SU-DHL-6 (cell line): ENCODE measurements around the gene RPP14.

ENCODE experiments used
- H2AFZ ChIP-seq: fragments of 200-600 bp; sonication (generic); 2 replicates; pipeline ENCODE4 v1.6.1; 2014; ENCODE audit warnings: low read depth, mild to moderate bottlenecking, moderate library complexity, mixed read lengths, antibody characterized with exemption, low read length; ENCODE audit not compliant: severe bottlenecking
- H3F3A ChIP-seq: fragments of 200-600 bp; shearing (Covaris generic); 2 replicates; pipeline ENCODE4 v1.6.0; 2016; ENCODE audit warnings: antibody characterized with exemption, mild to moderate bottlenecking; ENCODE audit not compliant: insufficient read depth
- H3K27ac ChIP-seq: fragments of 200-600 bp; sonication (generic); 2 replicates; pipeline ENCODE4 v1.5.1; 2016; ENCODE audit warnings: low read depth, mild to moderate bottlenecking, low read length, moderate library complexity, mixed read lengths
- H3K27me3 ChIP-seq: fragments of 200-600 bp; sonication (generic), shearing (Covaris generic); 2 replicates; pipeline ENCODE4 v1.6.0; 2014; ENCODE audit warnings: mild to moderate bottlenecking, low read length
- H3K36me3 ChIP-seq: fragments of 200-600 bp; sonication (generic); 2 replicates; pipeline ENCODE4 v1.6.1; 2014; ENCODE audit warnings: mild to moderate bottlenecking, low read length, mixed read lengths
- H3K4me2 ChIP-seq: fragments of 300-600, 200-600 bp; shearing (Covaris generic), sonication (generic); 2 replicates; pipeline ENCODE4 v1.6.0; 2014; ENCODE audit warnings: low read length, low read depth, mild to moderate bottlenecking; ENCODE audit not compliant: poor library complexity, severe bottlenecking
- H3K4me3 ChIP-seq: fragments of 200-600 bp; sonication (generic); 2 replicates; pipeline ENCODE4 v1.5.1; 2014; ENCODE audit warnings: antibody characterized with exemption, low read length, mild to moderate bottlenecking, mixed read lengths; ENCODE audit not compliant: insufficient read depth, poor library complexity, severe bottlenecking
- H3K79me2 ChIP-seq: fragments of 200-600 bp; sonication (generic); 2 replicates; pipeline ENCODE4 v1.6.1; 2014; ENCODE audit warnings: mild to moderate bottlenecking, low read length, moderate library complexity; ENCODE audit not compliant: insufficient read depth
- H3K9ac ChIP-seq: fragments of 200-600 bp; sonication (generic); 2 replicates; pipeline ENCODE4 v1.7.0; 2014; ENCODE audit warnings: mild to moderate bottlenecking, low read length
- H3K9me2 ChIP-seq: fragments of 200-600 bp; sonication (generic); replicated peaks from 2 replicates; pipeline ENCODE4 v1.6.1; 2014; ENCODE audit warnings: low read length; ENCODE audit not compliant: insufficient read depth
- H3K9me3 ChIP-seq: fragments of 200-600 bp; sonication (generic); 2 replicates; pipeline ENCODE4 v1.6.1; 2014; ENCODE audit warnings: low read length, mixed read lengths; ENCODE audit not compliant: insufficient read depth
- H4K20me1 ChIP-seq: fragments of 200-600 bp; sonication (generic); 2 replicates; pipeline ENCODE4 v1.6.1; 2014; ENCODE audit warnings: low read depth, mild to moderate bottlenecking, antibody characterized with exemption, low read length, moderate library complexity, mixed read lengths
- CTCF ChIP-seq: fragments of 200-600 bp; sonication (generic); IDR thresholded peaks from one replicate; pipeline ENCODE4 v1.5.1; 2017; ENCODE audit warnings: antibody characterized with exemption, mild to moderate bottlenecking, low read length, moderate library complexity; ENCODE audit not compliant: insufficient read depth, poor library complexity, severe bottlenecking
- EZH2phosphoT487 ChIP-seq: fragments of 200-600 bp; sonication (generic), shearing (Covaris generic); conservative IDR thresholded peaks from 2 replicates; pipeline ENCODE4 v1.6.1; 2018; ENCODE audit warnings: mild to moderate bottlenecking, antibody characterized with exemption, low read length, moderate library complexity, mixed read lengths

RPP14 gene

GRCh38 chr3:58305882-58306711 is at the start of gene RPP14, which contains the start of gene HTD2:
Gene RPP14, plus strand, starts transcription at chr3:58306245. Its CDS starts 4,085 bp downstream, at chr3:58310330.
Gene HTD2, plus strand, starts transcription at chr3:58306520. Its CDS starts 11,094 bp downstream, at chr3:58317614.
- H3K36me3 ChIP-seq: 0 out of 2 replicates have a peak, but pooled peaks cover 2% of the 10 kb centered on the region
- H2AFZ ChIP-seq: no peak within 1 kb of the TSS
- no peaks in the 10 kb centered on the region for H3K9me2 ChIP-seq
- TF ChIP-seq CTCF: peak; percentile 84
- TF ChIP-seq EZH2phosphoT487: no peak
- H3K27ac ChIP-seq: peak within 1 kb of the TSS; percentile 84
- peak within 1 kb of the TSS; percentile 93 for H3K4me3 ChIP-seq
- peak within 1 kb of the TSS; percentile 83 for H3K9ac ChIP-seq
- no peaks in the 10 kb centered on the region for H3K27me3 ChIP-seq
- H3K4me2 ChIP-seq: peak within 1 kb of the TSS; percentile 74
- peaks cover 41% of the 10 kb centered on the region for H3K79me2 ChIP-seq
- H3F3A ChIP-seq: no peaks in the 10 kb centered on the region
- no peaks in the 10 kb centered on the region for H3K9me3 ChIP-seq
- H4K20me1 ChIP-seq: peaks cover 10% of the 10 kb centered on the region; the same call in 1 of the 2 replicates

- no peaks in the 10 kb centered on the region for H4K20me1 ChIP-seq
- H3K27ac ChIP-seq: no peak overlapping the region
- TF ChIP-seq CTCF (no peak), EZH2phosphoT487 (no peak)
- H2AFZ ChIP-seq: no peak overlapping the region
- no peak overlapping the region for H3K9ac ChIP-seq
- no peaks in the 10 kb centered on the region for H3F3A ChIP-seq
- no peaks in the 10 kb centered on the region for H3K27me3 ChIP-seq
- no peak overlapping the region for H3K4me2 ChIP-seq
- H3K9me3 ChIP-seq: no peaks in the 10 kb centered on the region
- H3K79me2 ChIP-seq: no peaks in the 10 kb centered on the region
- H3K36me3 ChIP-seq: no peaks in the 10 kb centered on the region
- no peak overlapping the region for H3K4me3 ChIP-seq
- H3K9me2 ChIP-seq: no peaks in the 10 kb centered on the region
Measured at GRCh38 chr3:58256511-58256910, 49.5 kb upstream of the RPP14 start.

- no peak overlapping the region for H2AFZ ChIP-seq
- H3F3A ChIP-seq: no peaks in the 10 kb centered on the region
- no peaks in the 10 kb centered on the region for H3K79me2 ChIP-seq
- no peaks in the 10 kb centered on the region for H3K27me3 ChIP-seq
- H3K36me3 ChIP-seq: no peaks in the 10 kb centered on the region
- no peaks in the 10 kb centered on the region for H3K9me2 ChIP-seq
- TF ChIP-seq EZH2phosphoT487: no peak
- no peak for TF ChIP-seq CTCF
- H3K27ac ChIP-seq: no peak overlapping the region
- H4K20me1 ChIP-seq: no peaks in the 10 kb centered on the region
- no peak overlapping the region for H3K4me3 ChIP-seq
- H3K4me2 ChIP-seq: no peak overlapping the region
- H3K9me3 ChIP-seq: no peaks in the 10 kb centered on the region
- H3K9ac ChIP-seq: no peak overlapping the region
Measured at GRCh38 chr3:58258392-58259055, 47.5 kb upstream of the RPP14 start.
